Naive thymus-derived CD4-positive, alpha-beta T cell (primary cell): ENCODE results near the gene HMG20A. TPM values are rescaled to one million over a fixed set of nuclear protein-coding genes. Genes with fewer than 3 reads are reported as not detected.

Experiments
- ATAC-seq: fragments of 150-1000 bp; cut with Tn5 transposase; 2 replicates; pipeline ENCODE4 v1.10.0; 2021; ENCODE audit warnings: mild to moderate bottlenecking, moderate library complexity
- CTCF ChIA-PET: fragments of 350-600 bp; sonication (Branson Sonifier 250); formaldehyde crosslinking; loops from one replicate; lab custom pipeline; 2021; ENCODE audit warnings: antibody characterized with exemption; lab: Charles Lee
- POLR2A ChIA-PET: fragments of 350-600 bp; sonication (Branson Sonifier 250); formaldehyde crosslinking; loops from one replicate; lab custom pipeline; 2021; ENCODE audit warnings: antibody characterized with exemption, inconsistent platforms; lab: Charles Lee
- DNase-seq, 9 donors: peaks; one replicate each; pipeline versions ENCODE4 v3.0.0 to v3.0.0-alpha.2; 2020 to 2022; ENCODE audit warnings: mixed read lengths in 1 of 9
- H3K27ac ChIP-seq: one replicate; pipeline ENCODE4 v1.7.0; 2013; ENCODE audit warnings: mild to moderate bottlenecking, low read depth, low read length, moderate library complexity
- H3K27me3 ChIP-seq, 2 donors: one replicate each; pipeline ENCODE4 v1.7.0; 2013; ENCODE audit warnings: low read length in 2 of 2, mild to moderate bottlenecking in 2 of 2, moderate library complexity in 2 of 2; ENCODE audit not compliant: control insufficient read depth in 2 of 2, insufficient read depth in 2 of 2
- H3K36me3 ChIP-seq, 3 experiments: 1 replicate in 2 of 3; 2 replicates in 1 of 3; pipeline ENCODE4 v1.7.0; 2013; ENCODE audit warnings: low read length in 3 of 3, mild to moderate bottlenecking in 3 of 3, moderate library complexity in 1 of 3; ENCODE audit not compliant: insufficient read depth in 3 of 3, control insufficient read depth in 2 of 3
- H3K4me1 ChIP-seq, 2 donors: one replicate each; pipeline ENCODE4 v1.7.0; 2013; ENCODE audit warnings: low read length in 2 of 2, mild to moderate bottlenecking in 2 of 2, moderate library complexity in 1 of 2; ENCODE audit not compliant: control insufficient read depth in 2 of 2, insufficient read depth in 2 of 2
- H3K4me3 ChIP-seq: 2 replicates; pipeline ENCODE4 v1.7.0; 2013; ENCODE audit warnings: mild to moderate bottlenecking, low read length
- H3K9me3 ChIP-seq, 3 experiments: 1 replicate in 2 of 3; 2 replicates in 1 of 3; pipeline ENCODE4 v1.7.0; 2013; ENCODE audit warnings: low read length in 3 of 3; ENCODE audit not compliant: control insufficient read depth in 2 of 3
- H3K27ac Mint-ChIP-seq, 9 donors: one replicate each; pipeline ENCODE4 v1.8.0; 2020 to 2022; ENCODE audit warnings: mixed read lengths in 9 of 9, mild to moderate bottlenecking in 8 of 9, moderate library complexity in 5 of 9, inconsistent platforms in 2 of 9
- H3K27me3 Mint-ChIP-seq, 5 donors: one replicate each; pipeline ENCODE4 v1.8.0; 2021 to 2022; ENCODE audit warnings: mixed read lengths in 5 of 5, mild to moderate bottlenecking in 1 of 5
- H3K36me3 Mint-ChIP-seq, 5 donors: one replicate each; pipeline ENCODE4 v1.8.0; 2020 to 2022; ENCODE audit warnings: mixed read lengths in 5 of 5, mild to moderate bottlenecking in 3 of 5, inconsistent platforms in 1 of 5
- H3K4me1 Mint-ChIP-seq, 7 donors: one replicate each; pipeline ENCODE4 v1.8.0; 2020 to 2022; ENCODE audit warnings: mixed read lengths in 7 of 7, mild to moderate bottlenecking in 3 of 7, inconsistent platforms in 1 of 7
- H3K4me3 Mint-ChIP-seq, 10 donors: one replicate each; pipeline ENCODE4 v1.8.0; 2020 to 2022; ENCODE audit warnings: mild to moderate bottlenecking in 10 of 10, mixed read lengths in 10 of 10, moderate library complexity in 6 of 10, inconsistent platforms in 2 of 10
- H3K9me3 Mint-ChIP-seq, 11 donors: one replicate each; pipeline ENCODE4 v1.8.0; 2020 to 2022; ENCODE audit warnings: mixed read lengths in 11 of 11, mild to moderate bottlenecking in 4 of 11, inconsistent platforms in 1 of 11, moderate library complexity in 1 of 11
- intact Hi-C, 2 donors: fragments of 100-400 bp; cut with micrococcal nuclease; formaldehyde crosslinking; loops; one replicate each; pipeline ENCODE4 v1.15.1; 2023
- polyA plus RNA-seq, 2 donors: library from polyadenylated mRNA; unstranded; fragments of 300-500 nt; fragmentation: Illumina TruSeq; gene quantifications; one replicate each; pipeline ENCODE4 v1.2.3, GENCODE V29; 2021
- total RNA-seq, 6 experiments: library from RNA in 5 of 6; stranded (reverse) in 5 of 6; gene quantifications; 1 replicate in 5 of 6; 2 replicates in 1 of 6; pipeline ENCODE4 v1.2.3 and lab custom pipeline; 2021 to 2026

Gene HMG20A
- total and polyA plus RNA-seq, 7 experiments from 2014 or later, result 26.9 to 61.1 (median 38.4) TPM

DNA sequence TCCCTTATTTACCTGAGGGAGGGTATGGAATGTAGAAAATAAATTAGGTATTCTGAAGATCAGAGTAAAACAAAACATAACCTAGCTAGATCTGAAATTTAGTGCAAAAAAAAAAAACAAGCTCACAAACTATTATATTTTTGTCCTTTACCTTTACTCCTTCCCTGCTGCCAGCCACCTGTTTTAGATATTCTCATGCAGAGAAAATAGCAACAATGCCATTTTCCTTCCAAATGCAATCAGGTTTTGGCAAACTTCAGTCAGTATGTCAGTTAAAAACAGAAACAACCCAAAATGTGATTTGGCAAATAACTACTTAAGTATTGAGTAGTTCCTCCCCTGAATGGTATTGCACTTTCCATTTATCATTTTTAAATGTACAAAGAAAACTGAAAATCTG, 36.6 kb upstream of the HMG20A start:
- H3K4me3 Mint-ChIP-seq, result no peak overlapping the region
- intact Hi-C loops, result no loop called here
- no peak overlapping the region for H3K27ac Mint-ChIP-seq
- DNase-seq (no peak), ATAC-seq (no peak)
- Histone ChIP-seq H3K4me1 (no peaks in the 10 kb centered on the region), H3K9me3 (no peaks in the 10 kb centered on the region), H3K27me3 (no peaks in the 10 kb centered on the region), H3K36me3 (no peaks in the 10 kb centered on the region), H3K4me3 (no peak overlapping the region), H3K27ac (no peak overlapping the region)
- H3K9me3 Mint-ChIP-seq, result peaks cover 0 to 2% (median 0%) of the 10 kb centered on the region in 11 donors
- ChIA-PET POLR2A (no interaction called here), CTCF (no interaction called here)
- H3K27me3 Mint-ChIP-seq, result no peaks in the 10 kb centered on the region
- H3K4me1 Mint-ChIP-seq, result peaks cover 0 to 18% (median 6%) of the 10 kb centered on the region in 7 donors
- H3K36me3 Mint-ChIP-seq, result peaks cover 0 to 7% (median 0%) of the 10 kb centered on the region in 5 donors

DNA sequence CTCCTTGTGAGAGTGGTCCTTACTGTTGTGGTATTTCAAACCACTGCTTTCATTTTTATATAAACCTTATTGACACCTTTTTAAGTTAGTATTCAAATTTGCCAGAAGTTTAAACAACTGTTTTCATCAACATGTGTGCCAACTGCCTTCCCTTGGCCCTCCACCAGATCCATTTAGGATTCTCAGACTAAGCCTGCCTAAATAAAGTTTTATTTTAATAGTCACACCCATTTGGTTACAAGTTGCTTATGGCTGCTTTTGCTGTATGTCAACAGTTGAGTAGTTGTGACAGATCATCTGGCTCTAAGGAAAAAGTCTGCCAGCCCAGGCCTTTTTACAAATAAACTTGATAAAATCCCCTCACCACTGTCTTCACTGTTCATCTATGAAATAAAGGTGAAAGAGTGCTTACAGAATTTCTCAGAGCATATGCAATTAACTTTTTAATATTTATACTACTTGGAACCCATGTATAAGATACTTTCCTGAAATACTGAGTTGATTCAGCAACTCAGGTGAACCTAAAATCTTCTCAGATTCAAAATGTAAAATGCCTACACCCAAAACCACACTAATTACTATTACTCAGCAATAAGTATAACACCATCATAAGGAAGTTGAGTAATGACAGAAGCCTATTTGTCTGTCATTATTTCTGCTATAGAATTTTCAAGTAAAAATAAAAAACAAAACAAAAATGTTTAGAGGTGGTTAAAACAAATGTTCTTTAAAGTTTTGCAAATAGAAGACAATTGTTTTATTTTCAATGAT, 35.9 kb upstream of the HMG20A start:
- intact Hi-C loops, result no loop called here
- Mint-ChIP-seq H3K36me3 (peaks cover 0 to 7% (median 0%) of the 10 kb centered on the region in 5 donors), H3K4me3 (no peak overlapping the region), H3K4me1 (peaks cover 0 to 18% (median 6%) of the 10 kb centered on the region in 7 donors), H3K27me3 (no peaks in the 10 kb centered on the region), H3K27ac (peak overlapping the region in 1 of 9 donors; percentile 4), H3K9me3 (peaks cover 0 to 2% (median 0%) of the 10 kb centered on the region in 11 donors)
- H3K4me1 ChIP-seq, result no peaks in the 10 kb centered on the region
- no peak for DNase-seq
- H3K36me3 ChIP-seq, result no peaks in the 10 kb centered on the region
- no peak overlapping the region for H3K4me3 ChIP-seq
- ATAC-seq, result no peak
- no peaks in the 10 kb centered on the region for H3K9me3 ChIP-seq
- ChIA-PET CTCF (no interaction called here), POLR2A (no interaction called here)
- no peaks in the 10 kb centered on the region for H3K27me3 ChIP-seq
- H3K27ac ChIP-seq, result no peak overlapping the region

DNA sequence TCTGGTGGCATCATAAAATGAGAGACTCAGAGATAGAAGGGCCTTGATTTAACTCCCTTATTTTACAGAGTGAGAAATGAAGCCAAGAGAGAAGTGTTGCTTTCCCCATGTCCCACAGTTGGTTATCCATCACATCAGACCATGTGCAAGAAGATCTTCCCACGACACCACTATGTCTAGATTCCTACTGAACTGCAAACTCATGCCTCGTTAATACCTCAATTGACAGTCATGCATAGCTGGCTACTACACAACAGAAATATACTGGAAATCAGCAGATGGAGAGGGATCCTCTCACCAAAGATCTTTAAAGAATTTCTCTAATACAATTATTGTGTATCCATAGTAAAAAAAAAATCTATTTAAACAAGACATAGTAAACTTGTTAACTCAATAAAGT, 34.1 kb upstream of the HMG20A start:
- Histone ChIP-seq H3K27ac (no peak overlapping the region), H3K9me3 (no peaks in the 10 kb centered on the region), H3K4me1 (no peaks in the 10 kb centered on the region), H3K36me3 (no peaks in the 10 kb centered on the region), H3K27me3 (no peaks in the 10 kb centered on the region), H3K4me3 (no peak overlapping the region)
- ChIA-PET POLR2A (no interaction called here), CTCF (no interaction called here)
- peaks cover 0 to 7% (median 0%) of the 10 kb centered on the region in 5 donors for H3K36me3 Mint-ChIP-seq
- H3K4me3 Mint-ChIP-seq, result no peak overlapping the region
- DNase-seq (no peak), ATAC-seq (no peak)
- H3K27me3 Mint-ChIP-seq, result no peaks in the 10 kb centered on the region
- no peak overlapping the region for H3K27ac Mint-ChIP-seq
- peaks cover 0 to 2% (median 0%) of the 10 kb centered on the region in 11 donors for H3K9me3 Mint-ChIP-seq
- intact Hi-C loops, result no loop called here
- peaks cover 0 to 18% (median 6%) of the 10 kb centered on the region in 7 donors for H3K4me1 Mint-ChIP-seq

DNA sequence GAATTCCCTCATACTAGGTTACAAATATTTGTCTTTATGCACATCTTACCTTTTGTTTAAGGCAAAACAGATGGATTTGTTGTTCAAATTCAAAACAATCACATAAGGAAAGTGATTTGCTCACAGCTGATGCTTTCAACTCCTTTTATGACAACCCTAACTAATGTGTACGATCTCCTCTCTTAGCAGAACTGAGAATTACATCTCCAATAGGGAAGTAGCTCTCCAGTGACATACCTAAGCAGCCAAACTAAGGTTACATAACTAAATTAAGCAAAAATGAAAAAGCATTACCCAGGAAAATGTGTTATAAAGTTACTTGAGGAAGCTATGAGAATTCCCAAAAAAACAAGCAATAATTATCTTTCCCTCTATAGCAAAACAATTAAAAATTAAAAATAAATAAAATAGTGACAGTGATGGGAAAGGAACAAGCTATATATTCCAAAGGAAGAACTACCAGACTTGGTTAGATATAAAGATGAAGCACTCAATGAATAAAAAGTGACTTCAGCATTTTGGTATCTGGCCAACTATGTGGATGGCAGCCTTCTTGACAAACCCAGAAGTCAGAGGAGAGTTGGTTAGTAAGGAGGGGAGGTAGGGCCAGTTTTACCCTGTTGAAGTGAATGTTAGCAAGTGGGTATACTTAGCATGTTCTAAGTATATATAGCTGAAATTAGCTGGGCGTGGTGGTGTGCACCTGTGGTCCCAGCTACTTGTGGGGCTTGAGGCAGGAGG, 33.2 kb upstream of the HMG20A start:
- Histone ChIP-seq H3K4me1 (no peaks in the 10 kb centered on the region), H3K27ac (no peak overlapping the region), H3K9me3 (no peaks in the 10 kb centered on the region), H3K4me3 (no peak overlapping the region), H3K27me3 (no peaks in the 10 kb centered on the region), H3K36me3 (no peaks in the 10 kb centered on the region)
- intact Hi-C loops, result no loop called here
- Mint-ChIP-seq H3K36me3 (peaks cover 0 to 2% (median 0%) of the 10 kb centered on the region in 5 donors), H3K4me3 (no peak overlapping the region), H3K4me1 (peaks cover 0 to 17% (median 6%) of the 10 kb centered on the region in 7 donors), H3K9me3 (peaks cover 0 to 2% (median 0%) of the 10 kb centered on the region in 11 donors), H3K27me3 (peaks cover 0 to 2% (median 0%) of the 10 kb centered on the region in 5 donors), H3K27ac (no peak overlapping the region)
- DNase-seq (no peak), ATAC-seq (no peak)
- CTCF ChIA-PET, result interaction anchor here (0.5 to 0.6 kb wide), 2 partner anchors 102 to 382 kb away, joined by 3 to 4 read pairs; no protein-coding TSS in a partner anchor
- POLR2A ChIA-PET, result no interaction called here

DNA sequence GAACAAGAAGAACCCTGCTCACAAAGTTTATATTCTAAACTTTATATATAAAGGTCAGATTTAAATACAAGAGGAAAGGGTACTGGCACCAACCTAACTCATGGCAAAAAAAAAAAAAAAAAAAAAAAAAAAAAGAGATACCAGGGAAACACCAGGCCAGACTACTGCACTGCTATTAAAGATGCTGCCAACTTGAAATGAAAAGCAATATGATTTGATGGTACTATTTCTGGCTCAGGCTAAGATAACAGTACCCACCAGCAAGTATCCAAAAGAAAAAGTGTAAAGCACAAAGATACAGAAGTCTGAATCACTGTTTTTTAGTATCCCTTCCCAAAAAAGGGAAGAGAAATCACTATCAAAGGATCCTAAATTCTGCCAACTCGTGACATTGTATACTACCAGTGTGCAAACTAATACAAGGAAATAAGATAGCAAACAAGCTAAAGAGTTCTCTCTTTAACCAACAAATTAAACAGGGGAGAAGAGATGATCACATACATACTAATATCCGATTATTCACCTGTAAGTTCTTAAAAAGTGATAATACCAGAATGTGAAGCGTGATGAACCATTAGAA, 29.2 kb upstream of the HMG20A start:
- Mint-ChIP-seq H3K27me3 (peaks cover 0 to 4% (median 0%) of the 10 kb centered on the region in 5 donors), H3K4me1 (peaks cover 0 to 5% (median 0%) of the 10 kb centered on the region in 7 donors), H3K4me3 (no peak overlapping the region), H3K27ac (no peak overlapping the region), H3K36me3 (peaks cover 4 to 20% (median 4%) of the 10 kb centered on the region in 5 donors), H3K9me3 (peaks cover 4 to 23% (median 16%) of the 10 kb centered on the region in 11 donors)
- intact Hi-C loops, result no loop called here
- Histone ChIP-seq H3K4me3 (no peak overlapping the region), H3K27ac (no peak overlapping the region), H3K27me3 (no peaks in the 10 kb centered on the region), H3K36me3 (no peaks in the 10 kb centered on the region), H3K4me1 (no peaks in the 10 kb centered on the region), H3K9me3 (peaks cover 0 to 12% (median 0%) of the 10 kb centered on the region in 3 experiments)
- ChIA-PET CTCF (interaction anchor here (0.7 kb wide), 1 partner anchor 53 kb away, joined by 3 read pairs; no protein-coding TSS in a partner anchor), POLR2A (no interaction called here)
- ATAC-seq (no peak), DNase-seq (no peak)

DNA sequence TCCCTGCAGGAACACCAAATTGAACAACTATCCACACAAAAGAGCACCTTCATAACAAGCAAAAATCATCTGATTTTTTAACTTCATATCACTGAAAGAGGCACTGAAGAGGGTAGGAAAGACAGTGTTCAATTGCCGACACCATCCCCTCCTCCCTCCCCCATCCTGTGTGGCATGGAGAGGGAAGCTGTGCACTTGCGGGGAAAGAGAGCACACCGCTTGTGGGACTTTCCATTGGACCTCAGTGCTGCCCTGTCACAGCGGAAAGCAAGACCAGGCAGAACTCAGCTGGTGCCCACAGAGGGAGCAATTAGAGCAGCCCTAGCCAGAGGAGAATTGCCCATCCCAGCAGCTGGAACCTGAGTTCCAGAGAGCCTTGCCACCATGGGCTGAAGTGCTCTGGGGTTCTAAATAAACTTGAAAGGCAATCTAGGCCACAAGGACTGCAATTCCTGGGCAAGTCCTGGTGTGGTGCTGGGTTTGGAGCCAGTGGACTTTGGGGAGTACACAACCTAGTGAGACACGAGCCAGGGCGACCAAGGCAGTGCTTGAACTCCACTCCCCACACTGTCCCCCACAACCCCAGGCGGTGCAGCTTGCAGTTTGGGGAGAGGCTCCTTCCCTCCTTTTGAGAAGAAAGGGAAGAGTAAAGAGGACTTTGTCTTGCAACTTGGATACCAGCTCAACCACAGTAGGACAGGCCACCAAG, 27.8 kb upstream of the HMG20A start:
- H3K27ac Mint-ChIP-seq, result no peak overlapping the region
- H3K36me3 ChIP-seq, result no peaks in the 10 kb centered on the region
- H3K9me3 ChIP-seq, result peaks cover 0 to 12% (median 0%) of the 10 kb centered on the region in 3 experiments
- no peaks in the 10 kb centered on the region for H3K4me1 ChIP-seq
- H3K4me1 Mint-ChIP-seq, result peaks cover 0 to 4% (median 0%) of the 10 kb centered on the region in 7 donors
- no peak overlapping the region for H3K27ac ChIP-seq
- no peak overlapping the region for H3K4me3 ChIP-seq
- peaks cover 4 to 34% (median 19%) of the 10 kb centered on the region in 11 donors for H3K9me3 Mint-ChIP-seq
- no peak overlapping the region for H3K4me3 Mint-ChIP-seq
- peaks cover 4 to 23% (median 9%) of the 10 kb centered on the region in 5 donors for H3K36me3 Mint-ChIP-seq
- intact Hi-C loops, result no loop called here
- H3K27me3 Mint-ChIP-seq, result peaks cover 0 to 4% (median 0%) of the 10 kb centered on the region in 5 donors
- no peaks in the 10 kb centered on the region for H3K27me3 ChIP-seq
- ChIA-PET POLR2A (no interaction called here), CTCF (no interaction called here)
- no peak for DNase-seq
- no peak for ATAC-seq
